Measurements from ENCODE around the gene ADH5.
"Not testable (repeated sequence)": the region's sequence is repeated elsewhere in the genome, so short reads cannot be mapped to it uniquely, and the experiment has no call there.

The ADH5 gene

GRCh38 chr4:99028187-99028586, 60.4 kb downstream of the ADH5 start:
- DNase-seq, result no peak

GRCh38 chr4:99027304-99027703, 61.3 kb downstream of the ADH5 start:
- no peak for DNase-seq

- DNase-seq, result no peak
Measured at GRCh38 chr4:99025506-99025905, 63.1 kb downstream of the ADH5 start.

- DNase-seq, result no peak
Measured at GRCh38 chr4:99024481-99025275, 63.9 kb downstream of the ADH5 start.

- not testable (repeated sequence) for DNase-seq
Measured at GRCh38 chr4:99023800-99024251, 64.8 kb downstream of the ADH5 start.

GRCh38 chr4:99022566-99022965, 66.0 kb downstream of the ADH5 start:
- DNase-seq, result no peak

- no peak for DNase-seq
Measured at GRCh38 chr4:99021386-99021785, 67.2 kb downstream of the ADH5 start.

Data from MV-4-11 (cell line).